Fibroblast of lung (primary cell): ENCODE measurements around the gene ZBTB7C. TPM values are rescaled to one million over a fixed set of nuclear protein-coding genes. Genes with fewer than 3 reads are reported as not detected.

Experiments
- DNase-seq, 2 donors: peaks; one replicate each; pipeline versions ENCODE4 v3.0.0 to v3.0.0-alpha.2; 2010; ENCODE audit warnings: low read depth in 2 of 2
- H2AFZ ChIP-seq: 2 replicates; pipeline ENCODE4 v1.5.1; 2012; ENCODE audit warnings: low read length, control low read depth, inconsistent platforms
- H3K27ac ChIP-seq: 2 replicates; pipeline ENCODE4 v1.5.1; 2011; ENCODE audit warnings: low read length, control low read depth; ENCODE audit not compliant: insufficient read depth
- H3K27me3 ChIP-seq: 2 replicates; pipeline ENCODE4 v1.5.1; 2011; ENCODE audit warnings: mild to moderate bottlenecking, low read length; ENCODE audit not compliant: control insufficient read depth, insufficient read depth
- H3K36me3 ChIP-seq: 2 replicates; pipeline ENCODE4 v1.5.1; 2011; ENCODE audit warnings: low read length; ENCODE audit not compliant: control insufficient read depth, insufficient read depth
- H3K4me1 ChIP-seq: 2 replicates; pipeline ENCODE4 v1.5.1; 2011; ENCODE audit warnings: low read length; ENCODE audit not compliant: control insufficient read depth, insufficient read depth; ENCODE audit errors: extremely low read depth
- H3K4me2 ChIP-seq: 2 replicates; pipeline ENCODE4 v1.5.1; 2011; ENCODE audit warnings: low read length, control low read depth; ENCODE audit not compliant: insufficient read depth; ENCODE audit errors: extremely low read depth
- H3K4me3 ChIP-seq, 4 experiments: fragments of 200-600 bp in 1 of 4; sonication (generic) in 1 of 4; replicated peaks in 1 of 4; 2 replicates each; pipeline ENCODE4 v1.5.1; 2011 to 2016; ENCODE audit warnings: low read length in 4 of 4, low read depth in 3 of 4, mild to moderate bottlenecking in 3 of 4, control low read depth in 2 of 4, inconsistent platforms in 1 of 4, mixed read lengths in 1 of 4; ENCODE audit not compliant: insufficient read depth in 1 of 4; ENCODE audit errors: control extremely low read depth in 1 of 4
- H3K79me2 ChIP-seq: 2 replicates; pipeline ENCODE4 v1.5.1; 2012; ENCODE audit warnings: mild to moderate bottlenecking, low read length, inconsistent platforms; ENCODE audit not compliant: control insufficient read depth, insufficient read depth
- H3K9ac ChIP-seq: 2 replicates; pipeline ENCODE4 v1.5.1; 2011; ENCODE audit warnings: mild to moderate bottlenecking, low read length, control low read depth; ENCODE audit not compliant: insufficient read depth
- H3K9me3 ChIP-seq: 2 replicates; pipeline ENCODE4 v1.5.1; 2012; ENCODE audit warnings: low read depth, low read length; ENCODE audit not compliant: control insufficient read depth, insufficient read depth
- H4K20me1 ChIP-seq: 2 replicates; pipeline ENCODE4 v1.5.1; 2011; ENCODE audit warnings: low read length; ENCODE audit not compliant: control insufficient read depth, insufficient read depth; ENCODE audit errors: extremely low read depth
- CTCF ChIP-seq, 2 donors: IDR thresholded peaks in 1 of 2; conservative IDR thresholded peaks in 1 of 2; 1 replicate in 1 of 2; 2 replicates in 1 of 2; pipeline ENCODE4 v1.5.1; 2011 to 2012; ENCODE audit warnings: low read length in 2 of 2, control low read depth in 1 of 2, inconsistent platforms in 1 of 2, low read depth in 1 of 2, mild to moderate bottlenecking in 1 of 2
- EZH2 ChIP-seq: IDR thresholded peaks from 2 replicates; pipeline ENCODE4 v1.5.1; 2012; ENCODE audit warnings: low read length, control low read depth, mild to moderate bottlenecking; ENCODE audit errors: missing control alignments
- polyA plus RNA-seq, 2 donors: library from polyadenylated mRNA; depleted of rRNA in 1 of 2; stranded (reverse) in 1 of 2; unstranded in 1 of 2; fragments of >200 nt; gene quantifications; 2 replicates each; pipeline ENCODE4 v1.2.1, GENCODE V29; 2011 to 2012; ENCODE audit warnings: missing spikeins in 1 of 2
- total RNA-seq: library from RNA; depleted of rRNA; stranded (reverse); fragments of >200 nt; gene quantifications from 2 replicates; pipeline ENCODE4 v1.2.1, GENCODE V29; 2014

ZBTB7C gene
- total and polyA plus RNA-seq, 2 donors (not counting 1 experiment from before 2014, with no cell fraction given), result 0.19 to 0.33 TPM

- TF ChIP-seq EZH2 (no peak), CTCF (conservative IDR thresholded peaks at IDR 0.05 in 1 of 2, IDR thresholded peaks at IDR 0.05 in 1 of 2; ENCODE audit: low read depth in 1 of 2, low read length in 2 of 2) (no peak)
- DNase-seq, result no peak
- no peak overlapping the region for H3K27ac ChIP-seq
- H3K9me3 ChIP-seq, result no peaks in the 10 kb centered on the region
- no peak overlapping the region for H3K4me3 ChIP-seq
- H2AFZ ChIP-seq, result no peak overlapping the region
- no peaks in the 10 kb centered on the region for H3K4me1 ChIP-seq
- H3K36me3 ChIP-seq, result no peaks in the 10 kb centered on the region
- no peaks in the 10 kb centered on the region for H3K79me2 ChIP-seq
- H3K4me2 ChIP-seq, result no peak overlapping the region
- H3K9ac ChIP-seq, result no peak overlapping the region
- H4K20me1 ChIP-seq, result no peaks in the 10 kb centered on the region
- peaks cover 2% of the 10 kb centered on the region for H3K27me3 ChIP-seq
These were observed 190.7 kb downstream of the ZBTB7C start for GRCh38 chr18:48218285-48219022.

- no peak for TF ChIP-seq CTCF (conservative IDR thresholded peaks at IDR 0.05 in 1 of 2, IDR thresholded peaks at IDR 0.05 in 1 of 2; ENCODE audit: low read depth in 1 of 2, low read length in 2 of 2)
- TF ChIP-seq EZH2, result no peak
- DNase-seq, result no peak
- H3K27me3 ChIP-seq, result no peaks in the 10 kb centered on the region
These were observed 191.6 kb downstream of the ZBTB7C start for GRCh38 chr18:48217258-48218250.

GRCh38 chr18:48216639-48217257 is 192.4 kb downstream of the ZBTB7C start:
- DNase-seq, result no peak
- Histone ChIP-seq H3K79me2 (no peaks in the 10 kb centered on the region), H3K36me3 (no peaks in the 10 kb centered on the region), H2AFZ (no peak overlapping the region), H3K27ac (no peak overlapping the region), H3K4me3 (no peak overlapping the region), H3K9me3 (no peaks in the 10 kb centered on the region), H3K9ac (no peak overlapping the region), H3K4me2 (no peak overlapping the region), H4K20me1 (no peaks in the 10 kb centered on the region), H3K4me1 (no peaks in the 10 kb centered on the region), H3K27me3 (no peaks in the 10 kb centered on the region)
- TF ChIP-seq EZH2 (no peak), CTCF (conservative IDR thresholded peaks at IDR 0.05 in 1 of 2, IDR thresholded peaks at IDR 0.05 in 1 of 2; ENCODE audit: low read depth in 1 of 2, low read length in 2 of 2) (no peak)

More at GRCh38 chr18:48217258-48218250, 191.6 kb downstream of the ZBTB7C start:
- no peaks in the 10 kb centered on the region for H3K4me1 ChIP-seq
- H3K4me3 ChIP-seq, result no peak overlapping the region
- H3K9ac ChIP-seq, result no peak overlapping the region
- H3K4me2 ChIP-seq, result no peak overlapping the region
- no peaks in the 10 kb centered on the region for H3K36me3 ChIP-seq
- no peaks in the 10 kb centered on the region for H3K79me2 ChIP-seq
- H2AFZ ChIP-seq, result no peak overlapping the region
- no peaks in the 10 kb centered on the region for H3K9me3 ChIP-seq
- no peak overlapping the region for H3K27ac ChIP-seq
- no peaks in the 10 kb centered on the region for H4K20me1 ChIP-seq
